Gastrocnemius medialis (tissue), 4 donors: ENCODE measurements around the gene COL19A1. TPM values are rescaled to one million over a fixed set of nuclear protein-coding genes. Genes with fewer than 3 reads are reported as not detected.

Experiments
- ATAC-seq, 2 donors: fragments of 150-250 bp; one replicate each; pipeline ENCODE4 v1.9.1; 2016
- DNase-seq, 2 donors: peaks; one replicate each; pipeline ENCODE4 v3.0.0-alpha.2; 2019
- H3K27ac ChIP-seq, 4 donors: fragments of 200-600 bp; sonication (generic); 1 replicate in 1 of 4; 2 replicates in 3 of 4; pipeline ENCODE4 v1.5.1; 2016 to 2018; ENCODE audit warnings: mild to moderate bottlenecking in 2 of 4, moderate library complexity in 1 of 4
- H3K27me3 ChIP-seq, 3 donors: fragments of 200-600 bp; sonication (generic) in 2 of 3; 1 replicate in 1 of 3; 2 replicates in 2 of 3; pipeline versions ENCODE4 v1.5.1 to v1.6.0; 2016 to 2019; ENCODE audit warnings: mild to moderate bottlenecking in 1 of 3, moderate library complexity in 1 of 3
- H3K36me3 ChIP-seq, 2 donors: fragments of 200-600 bp; sonication (generic) in 1 of 2; one replicate each; pipeline ENCODE4 v1.5.1; 2017 to 2018
- H3K4me1 ChIP-seq, 2 donors: fragments of 200-600 bp; sonication (generic) in 1 of 2; one replicate each; pipeline ENCODE4 v1.5.1; 2016 to 2017; ENCODE audit warnings: mild to moderate bottlenecking in 2 of 2
- H3K4me3 ChIP-seq, 4 donors: fragments of 200-600 bp; sonication (generic) in 3 of 4; 1 replicate in 1 of 4; 2 replicates in 3 of 4; pipeline ENCODE4 v1.5.1; 2016 to 2019; ENCODE audit warnings: mild to moderate bottlenecking in 2 of 4
- H3K9me3 ChIP-seq, 3 donors: fragments of 200-600 bp; sonication (generic) in 2 of 3; 1 replicate in 1 of 3; 2 replicates in 2 of 3; pipeline ENCODE4 v1.5.1; 2016 to 2019
- POLR2A ChIP-seq, 2 donors: fragments of 450-650 bp; IDR thresholded peaks; one replicate each; pipeline ENCODE4 v1.6.1; 2017; ENCODE audit warnings: antibody characterized with exemption in 2 of 2, mild to moderate bottlenecking in 2 of 2, moderate library complexity in 2 of 2
- in situ Hi-C, 4 donors: fragments of 200-750 bp; cut with MboI; loops; one replicate each; pipeline versions ENCODE4 v1.15.0 to v1.8.0; 2017; ENCODE audit warnings: low sequenced_read_pairs in 4 of 4
- intact Hi-C: fragments of 100-400 bp; cut with DNase I; formaldehyde crosslinking; loops from one replicate; pipeline ENCODE4 v1.15.1; 2023; ENCODE audit warnings: low total_unique reads
- total RNA-seq, 4 donors: library from RNA; depleted of rRNA; stranded (reverse); fragments of >200 nt; gene quantifications; one replicate each; pipeline versions ENCODE4 v1.1.0 to v1.2.3, GENCODE V29; 2016
- TF ChIP-seq, protein P1 (sequence below), 5 experiments: fragments of 450-650 bp in 3 of 5; fragments of 200-600 bp in 2 of 5; sonication (generic) in 2 of 5; IDR thresholded peaks in 4 of 5; conservative IDR thresholded peaks in 1 of 5; 1 replicate in 4 of 5; 2 replicates in 1 of 5; pipeline ENCODE4 v1.5.1; 2016 to 2019; ENCODE audit warnings: antibody characterized with exemption in 5 of 5, mild to moderate bottlenecking in 3 of 5, moderate library complexity in 3 of 5

COL19A1 gene
- total RNA-seq, 4 donors from 2014 or later = 0.05 to 0.65 (median 0.14) TPM

DNA sequence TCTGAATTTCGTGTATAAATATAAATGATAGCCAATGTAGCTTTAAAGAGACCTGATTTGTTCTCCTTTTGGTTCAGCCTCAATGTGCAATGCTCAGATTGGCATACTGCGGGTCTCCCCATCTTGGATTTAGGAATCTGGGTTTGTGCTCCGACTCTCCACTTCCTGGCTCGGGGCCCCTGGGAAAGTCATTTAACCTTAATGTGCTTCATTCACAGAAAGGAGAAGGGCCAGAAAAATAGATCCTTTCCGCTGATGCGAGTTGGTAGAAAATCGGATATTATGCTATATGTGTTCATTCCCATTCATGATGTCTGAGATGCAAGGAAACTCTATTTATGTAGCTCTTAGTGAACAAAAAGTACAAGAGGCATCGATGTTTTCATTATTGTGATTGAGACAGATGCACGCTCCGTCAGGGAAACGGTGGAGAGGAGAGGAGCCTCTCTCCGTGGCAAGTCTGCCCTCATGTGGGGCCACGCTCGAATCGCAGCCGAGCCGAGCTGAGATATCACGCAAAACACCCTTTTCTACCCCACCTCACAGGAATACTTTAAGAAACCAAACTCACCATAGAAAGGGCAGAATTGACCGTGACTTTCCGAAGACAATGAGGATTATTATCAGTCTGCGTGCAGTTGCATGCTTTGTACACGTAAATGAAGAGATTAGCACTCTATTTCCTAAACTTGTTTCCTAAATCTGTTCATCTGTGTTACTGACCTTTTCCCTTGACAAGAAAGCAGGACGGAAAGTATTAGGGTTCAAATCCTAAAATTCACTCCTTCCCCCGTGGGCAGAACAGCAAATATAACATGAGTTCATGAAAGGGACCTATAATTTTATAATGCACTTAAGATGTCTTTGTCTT is 300.0 kb downstream of the COL19A1 start:
- peak; percentile 11 to 23 for DNase-seq
- no peak overlapping the region for H3K4me3 ChIP-seq
- peak; percentile 75 to 77 for ATAC-seq

DNA sequence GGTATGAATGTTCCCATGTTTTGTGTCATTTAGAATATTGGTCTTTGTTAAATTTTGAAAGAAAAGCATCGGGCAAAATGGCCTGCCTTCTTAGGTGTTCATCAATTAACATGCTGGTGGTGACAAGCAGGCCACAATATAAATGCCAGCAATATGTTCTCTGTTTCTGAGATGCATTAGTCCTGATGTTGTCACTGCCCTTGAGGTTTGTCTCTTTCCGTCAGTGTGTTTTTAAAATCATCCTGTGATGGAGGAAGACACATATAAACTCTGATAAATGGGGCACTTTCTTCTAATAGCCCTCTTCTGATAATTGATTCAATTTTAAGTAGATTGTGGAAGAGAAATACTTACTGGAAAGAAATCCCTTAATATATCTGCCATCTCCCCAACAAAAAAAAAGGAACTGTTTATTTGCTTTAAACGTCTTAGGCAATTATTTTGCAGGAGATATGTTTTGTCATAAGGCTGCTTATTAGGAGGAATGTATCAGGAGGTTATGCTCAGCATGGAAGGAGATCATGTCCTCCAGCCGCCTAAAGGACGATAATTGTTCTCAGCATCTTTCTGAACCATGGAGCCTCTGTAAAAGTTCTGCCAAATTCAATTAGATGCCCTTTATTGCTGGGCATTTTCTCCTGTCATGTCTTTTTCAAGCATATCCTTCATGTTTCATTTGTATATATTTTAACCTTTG is 302.5 kb downstream of the COL19A1 start:
- Histone ChIP-seq H3K4me1 (no peaks in the 10 kb centered on the region), H3K27ac (no peak overlapping the region), H3K27me3 (peaks cover 0 to 3% (median 0%) of the 10 kb centered on the region in 3 donors), H3K36me3 (no peaks in the 10 kb centered on the region), H3K4me3 (no peak overlapping the region), H3K9me3 (no peaks in the 10 kb centered on the region)
- DNase-seq = no peak
- intact Hi-C loops = loop anchor here (5.0 kb wide), 1 partner anchor 67 kb away; no protein-coding TSS in a partner anchor
- in situ Hi-C loops = loop anchor here in 1 of 4 donors (10.0 kb wide), 2 partner anchors 54 to 324 kb away; no protein-coding TSS in a partner anchor
- no peak for ATAC-seq
- TF ChIP-seq, protein P1, sequence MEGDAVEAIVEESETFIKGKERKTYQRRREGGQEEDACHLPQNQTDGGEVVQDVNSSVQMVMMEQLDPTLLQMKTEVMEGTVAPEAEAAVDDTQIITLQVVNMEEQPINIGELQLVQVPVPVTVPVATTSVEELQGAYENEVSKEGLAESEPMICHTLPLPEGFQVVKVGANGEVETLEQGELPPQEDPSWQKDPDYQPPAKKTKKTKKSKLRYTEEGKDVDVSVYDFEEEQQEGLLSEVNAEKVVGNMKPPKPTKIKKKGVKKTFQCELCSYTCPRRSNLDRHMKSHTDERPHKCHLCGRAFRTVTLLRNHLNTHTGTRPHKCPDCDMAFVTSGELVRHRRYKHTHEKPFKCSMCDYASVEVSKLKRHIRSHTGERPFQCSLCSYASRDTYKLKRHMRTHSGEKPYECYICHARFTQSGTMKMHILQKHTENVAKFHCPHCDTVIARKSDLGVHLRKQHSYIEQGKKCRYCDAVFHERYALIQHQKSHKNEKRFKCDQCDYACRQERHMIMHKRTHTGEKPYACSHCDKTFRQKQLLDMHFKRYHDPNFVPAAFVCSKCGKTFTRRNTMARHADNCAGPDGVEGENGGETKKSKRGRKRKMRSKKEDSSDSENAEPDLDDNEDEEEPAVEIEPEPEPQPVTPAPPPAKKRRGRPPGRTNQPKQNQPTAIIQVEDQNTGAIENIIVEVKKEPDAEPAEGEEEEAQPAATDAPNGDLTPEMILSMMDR (IDR thresholded peaks at IDR 0.05 in 4 of 5, conservative IDR thresholded peaks at IDR 0.05 in 1 of 5) = no peak
- no peak for TF ChIP-seq POLR2A (IDR thresholded peaks at IDR 0.05)

More for the DNA sequence above, 300.0 kb downstream of the COL19A1 start:
- no peak for TF ChIP-seq POLR2A (IDR thresholded peaks at IDR 0.05)
- TF ChIP-seq, protein P1 (IDR thresholded peaks at IDR 0.05 in 4 of 5, conservative IDR thresholded peaks at IDR 0.05 in 1 of 5) = peak; percentile 22 to 65 (median 48)
- H3K27me3 ChIP-seq = peaks cover 0 to 3% (median 0%) of the 10 kb centered on the region in 3 donors
- in situ Hi-C loops (loop anchor here in 1 of 4 donors (10.0 kb wide), 2 partner anchors 52 to 322 kb away; no protein-coding TSS in a partner anchor), intact Hi-C loops (loop anchor here (2.0 to 5.0 kb wide), 2 partner anchors 64 to 330 kb away; no protein-coding TSS in a partner anchor)
- no peak overlapping the region for H3K27ac ChIP-seq
- no peaks in the 10 kb centered on the region for H3K36me3 ChIP-seq
- no peaks in the 10 kb centered on the region for H3K4me1 ChIP-seq
- H3K9me3 ChIP-seq = no peaks in the 10 kb centered on the region

DNA sequence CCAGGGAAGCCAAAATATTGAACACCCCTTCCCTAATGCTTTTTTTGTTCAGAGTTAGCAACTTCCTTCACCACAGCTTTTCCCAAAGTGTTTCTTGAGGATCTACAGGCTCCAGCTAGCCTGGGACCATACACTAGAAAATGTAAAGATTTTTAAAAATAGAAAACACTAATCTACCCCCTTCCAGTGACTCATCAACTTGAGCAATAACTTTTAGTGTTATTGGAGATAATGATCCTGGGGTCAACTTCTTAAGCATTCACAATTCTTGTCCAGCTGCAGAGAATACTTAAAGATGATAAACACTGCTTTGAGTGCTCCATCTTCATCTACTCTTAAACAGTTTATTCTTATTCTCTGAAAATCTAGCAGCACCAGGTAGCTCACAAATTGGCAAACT is 304.9 kb downstream of the COL19A1 start:
- H3K27me3 ChIP-seq = no peaks in the 10 kb centered on the region
- in situ Hi-C loops (no loop called here), intact Hi-C loops (no loop called here)
- no peaks in the 10 kb centered on the region for H3K4me1 ChIP-seq
- H3K9me3 ChIP-seq = no peaks in the 10 kb centered on the region
- H3K27ac ChIP-seq = no peak overlapping the region
- no peaks in the 10 kb centered on the region for H3K36me3 ChIP-seq
- TF ChIP-seq, protein P1 (IDR thresholded peaks at IDR 0.05 in 4 of 5, conservative IDR thresholded peaks at IDR 0.05 in 1 of 5) = no peak
- TF ChIP-seq POLR2A (IDR thresholded peaks at IDR 0.05) = no peak
- DNase-seq (no peak), ATAC-seq (no peak)
- no peak overlapping the region for H3K4me3 ChIP-seq

DNA sequence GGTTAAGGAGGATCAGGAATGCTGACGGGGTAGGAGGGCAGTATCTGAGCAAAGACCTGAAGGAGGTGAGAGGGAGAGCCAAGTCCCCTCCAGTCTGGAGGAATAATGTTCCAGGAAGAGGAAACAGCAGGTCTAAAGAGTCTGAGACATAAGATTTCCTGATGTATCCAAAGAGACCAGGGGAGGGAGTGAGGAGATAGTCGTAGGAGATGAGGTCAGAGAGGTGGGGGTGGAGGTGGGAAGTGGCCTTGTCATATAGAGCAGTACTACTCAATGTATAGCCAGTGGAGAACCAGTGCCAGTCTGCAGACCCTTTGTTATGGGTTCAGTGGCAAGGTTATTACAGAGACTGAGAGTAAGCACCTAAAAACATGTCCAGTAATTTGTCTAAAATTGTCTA is 305.9 kb downstream of the COL19A1 start:
- H3K4me3 ChIP-seq = no peak overlapping the region
- no peak for TF ChIP-seq POLR2A (IDR thresholded peaks at IDR 0.05)
- TF ChIP-seq, protein P1 (IDR thresholded peaks at IDR 0.05 in 4 of 5, conservative IDR thresholded peaks at IDR 0.05 in 1 of 5) = no peak
- no peaks in the 10 kb centered on the region for H3K27me3 ChIP-seq
- ATAC-seq (no peak), DNase-seq (no peak)
- H3K4me1 ChIP-seq = no peaks in the 10 kb centered on the region
- intact Hi-C loops (no loop called here), in situ Hi-C loops (no loop called here)
- H3K9me3 ChIP-seq = no peaks in the 10 kb centered on the region
- H3K36me3 ChIP-seq = no peaks in the 10 kb centered on the region
- no peak overlapping the region for H3K27ac ChIP-seq
